Activated CD4-positive, alpha-beta T cell treated with anti-CD3 and anti-CD28 coated beads, Interleukin-2, amount 50 U/mL, for 1 hour (primary cell): Measurements from ENCODE around the gene ZNF823.
A peak's percentile ranks its signal among the peaks of the same experiment; 100 is the strongest.
"Not testable (repeated sequence)": the region's sequence is repeated elsewhere in the genome, so short reads cannot be mapped to it uniquely, and the experiment has no call there.

Experiments
- DNase-seq: peaks from one replicate; pipeline ENCODE4 v3.0.0-alpha.2; 2020

Gene ZNF823

GRCh38 chr19:11738746-11739620, at the start of gene ZNF823:
Gene ZNF823 (minus strand): TSS chr19:11738946. CDS start chr19:11738819, 127 bp downstream.
- peak; percentile 96 for DNase-seq

GRCh38 chr19:11787536-11787935, 48.8 kb upstream of the ZNF823 start:
- no peak for DNase-seq

- no peak for DNase-seq
Observed at GRCh38 chr19:11784356-11784755, 45.6 kb upstream of the ZNF823 start.

- no peak for DNase-seq
Observed at GRCh38 chr19:11783767-11784166, 45.0 kb upstream of the ZNF823 start.

- DNase-seq, result no peak
Observed at GRCh38 chr19:11781295-11782057, 42.7 kb upstream of the ZNF823 start.

GRCh38 chr19:11780431-11781020, 41.8 kb upstream of the ZNF823 start:
- no peak for DNase-seq

- not testable (repeated sequence) for DNase-seq
Observed at GRCh38 chr19:11776669-11777068, 37.9 kb upstream of the ZNF823 start.

- DNase-seq, result not testable (repeated sequence)
Observed at GRCh38 chr19:11771520-11771919, 32.8 kb upstream of the ZNF823 start.

- no peak for DNase-seq
Observed at GRCh38 chr19:11769995-11770394, 31.2 kb upstream of the ZNF823 start.

- peak; percentile 4 for DNase-seq
Observed at GRCh38 chr19:11767633-11768133, 28.9 kb upstream of the ZNF823 start.

GRCh38 chr19:11766597-11767591, 28.1 kb upstream of the ZNF823 start, which contains the start of gene ZNF441:
Gene ZNF441 (plus strand): TSS chr19:11767000. CDS start chr19:11767194, 194 bp downstream.
- DNase-seq, result peak; percentile 91

GRCh38 chr19:11763611-11764010, 24.9 kb upstream of the ZNF823 start:
- no peak for DNase-seq

- no peak for DNase-seq
Observed at GRCh38 chr19:11763117-11763516, 24.4 kb upstream of the ZNF823 start.

- DNase-seq, result no peak
Observed at GRCh38 chr19:11759805-11760204, 21.1 kb upstream of the ZNF823 start.

- no peak for DNase-seq
Observed at GRCh38 chr19:11756965-11757364, 18.2 kb upstream of the ZNF823 start.

- DNase-seq, result no peak
Observed at GRCh38 chr19:11754663-11755062, 15.9 kb upstream of the ZNF823 start.

- DNase-seq, result no peak
Observed at GRCh38 chr19:11752244-11752736, 13.5 kb upstream of the ZNF823 start.

- no peak for DNase-seq
Observed at GRCh38 chr19:11749751-11750150, 11.0 kb upstream of the ZNF823 start.

GRCh38 chr19:11747277-11747676, 8.5 kb upstream of the ZNF823 start:
- DNase-seq, result no peak

- no peak for DNase-seq
Observed at GRCh38 chr19:11745869-11746268, 7.1 kb upstream of the ZNF823 start.

- DNase-seq, result peak; percentile 28
Observed at GRCh38 chr19:11737964-11738745, 591 bp downstream of the ZNF823 start.
